Esophagus muscularis mucosa (tissue), 4 donors: ENCODE data around the gene WRNIP1.

Experiments used
- EP300 ChIP-seq: sonication (generic); formaldehyde crosslinking; IDR thresholded peaks from one replicate; pipeline ENCODE4 v1.6.1; 2017; ENCODE audit warnings: antibody characterized with exemption
- POLR2A ChIP-seq: fragments of 450-650 bp; IDR thresholded peaks from one replicate; pipeline ENCODE4 v1.6.1; 2017; ENCODE audit warnings: antibody characterized with exemption, moderate library complexity, mild to moderate bottlenecking, low read depth
- POLR2AphosphoS5 ChIP-seq, 2 donors: sonication (generic); formaldehyde crosslinking; IDR thresholded peaks; one replicate each; pipeline ENCODE4 v1.6.1; 2017; ENCODE audit warnings: antibody characterized with exemption in 2 of 2
- TF ChIP-seq, protein P1 (sequence below), 3 experiments: fragments of 200-600 bp in 2 of 3; fragments of 450-650 bp in 1 of 3; sonication (generic) in 2 of 3; IDR thresholded peaks; one replicate each; pipeline ENCODE4 v1.5.1; 2017 to 2019; ENCODE audit warnings: antibody characterized with exemption in 3 of 3, mild to moderate bottlenecking in 2 of 3, moderate library complexity in 1 of 3

DNA sequence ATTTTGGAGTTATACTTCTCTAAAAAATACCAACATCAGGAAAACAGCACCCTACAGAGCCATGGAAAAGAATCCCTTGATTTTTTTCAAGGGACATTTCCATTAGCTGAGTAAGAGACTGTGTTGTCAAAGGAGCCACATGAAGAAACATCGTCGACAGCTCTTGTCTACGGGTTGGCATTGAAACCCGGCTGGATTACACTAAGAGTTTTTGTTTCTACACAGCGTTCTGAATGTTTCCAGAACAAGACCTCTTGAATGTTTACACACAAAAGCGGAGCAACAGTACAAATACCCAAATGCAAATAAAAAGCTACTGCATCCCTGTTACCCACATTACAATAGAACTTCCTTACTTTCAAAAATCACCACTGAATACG, 12.1 kb upstream of the WRNIP1 start:
- TF ChIP-seq POLR2A, result no peak
- TF ChIP-seq POLR2AphosphoS5 (IDR thresholded peaks at IDR 0.05), result no peak
- TF ChIP-seq, protein P1, sequence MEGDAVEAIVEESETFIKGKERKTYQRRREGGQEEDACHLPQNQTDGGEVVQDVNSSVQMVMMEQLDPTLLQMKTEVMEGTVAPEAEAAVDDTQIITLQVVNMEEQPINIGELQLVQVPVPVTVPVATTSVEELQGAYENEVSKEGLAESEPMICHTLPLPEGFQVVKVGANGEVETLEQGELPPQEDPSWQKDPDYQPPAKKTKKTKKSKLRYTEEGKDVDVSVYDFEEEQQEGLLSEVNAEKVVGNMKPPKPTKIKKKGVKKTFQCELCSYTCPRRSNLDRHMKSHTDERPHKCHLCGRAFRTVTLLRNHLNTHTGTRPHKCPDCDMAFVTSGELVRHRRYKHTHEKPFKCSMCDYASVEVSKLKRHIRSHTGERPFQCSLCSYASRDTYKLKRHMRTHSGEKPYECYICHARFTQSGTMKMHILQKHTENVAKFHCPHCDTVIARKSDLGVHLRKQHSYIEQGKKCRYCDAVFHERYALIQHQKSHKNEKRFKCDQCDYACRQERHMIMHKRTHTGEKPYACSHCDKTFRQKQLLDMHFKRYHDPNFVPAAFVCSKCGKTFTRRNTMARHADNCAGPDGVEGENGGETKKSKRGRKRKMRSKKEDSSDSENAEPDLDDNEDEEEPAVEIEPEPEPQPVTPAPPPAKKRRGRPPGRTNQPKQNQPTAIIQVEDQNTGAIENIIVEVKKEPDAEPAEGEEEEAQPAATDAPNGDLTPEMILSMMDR (IDR thresholded peaks at IDR 0.05), result no peak
- no peak for TF ChIP-seq EP300
